Erythroblast (primary cell): ENCODE data around the gene DACH1.

Experiments used
- GATA1 ChIP-seq: IDR thresholded peaks from 2 replicates; pipeline ENCODE4 v1.6.1; 2011; ENCODE audit warnings: low read depth, mild to moderate bottlenecking, control low read depth, low read length, moderate library complexity
- POLR2A ChIP-seq: IDR thresholded peaks from 2 replicates; pipeline ENCODE4 v1.6.1; 2011; ENCODE audit warnings: mild to moderate bottlenecking, low read length

- no peak for TF ChIP-seq POLR2A
- TF ChIP-seq GATA1, result no peak
Observed at GRCh38 chr13:71912524-71912923, 45.5 kb upstream of the DACH1 start.
